Measurements from ENCODE around the gene TRIM10. TPM values are rescaled to one million over a fixed set of nuclear protein-coding genes. Genes with fewer than 3 reads are reported as not detected.

Gene TRIM10
- total RNA-seq, 4 donors from 2014 or later = 0.76 to 1.6 (median 1.1) TPM

GRCh38 chr6:30158475-30159040 lies 2.5 kb downstream of the TRIM10 start:
- H3K4me3 ChIP-seq = no peak overlapping the region
- no peaks in the 10 kb centered on the region for H3K9me3 ChIP-seq
- DNase-seq (ENCODE audit: low spot score in 2 of 2) = no peak
- 70% methylated on average over 3 of the region's 3 CpGs for WGBS
- H3K36me3 ChIP-seq = no peaks in the 10 kb centered on the region
- peaks cover 3% of the 10 kb centered on the region for H3K27me3 ChIP-seq
- H3K4me1 ChIP-seq = peaks cover 8% of the 10 kb centered on the region
- no peak overlapping the region for H3K27ac ChIP-seq
- TF ChIP-seq POLR2AphosphoS5 (IDR thresholded peaks at IDR 0.05) (no peak), POLR2A (IDR thresholded peaks at IDR 0.05) (no peak), CTCF (IDR thresholded peaks at IDR 0.05) (no peak), EP300 (IDR thresholded peaks at IDR 0.05) (no peak)

GRCh38 chr6:30157999-30158398 lies 3.0 kb downstream of the TRIM10 start:
- 81% methylated on average over 2 of the region's 2 CpGs for WGBS
- Histone ChIP-seq H3K36me3 (no peaks in the 10 kb centered on the region), H3K27me3 (peaks cover 3% of the 10 kb centered on the region), H3K4me1 (peaks cover 8% of the 10 kb centered on the region), H3K4me3 (no peak overlapping the region), H3K27ac (no peak overlapping the region), H3K9me3 (no peaks in the 10 kb centered on the region)
- TF ChIP-seq EP300 (IDR thresholded peaks at IDR 0.05) = no peak
- no peak for TF ChIP-seq POLR2AphosphoS5 (IDR thresholded peaks at IDR 0.05)
- TF ChIP-seq CTCF (IDR thresholded peaks at IDR 0.05) = no peak
- no peak for TF ChIP-seq POLR2A (IDR thresholded peaks at IDR 0.05)
- DNase-seq (ENCODE audit: low spot score in 2 of 2) = no peak

GRCh38 chr6:30157581-30157980 lies 3.4 kb downstream of the TRIM10 start:
- TF ChIP-seq POLR2A (IDR thresholded peaks at IDR 0.05) (no peak), CTCF (IDR thresholded peaks at IDR 0.05) (no peak), EP300 (IDR thresholded peaks at IDR 0.05) (no peak), POLR2AphosphoS5 (IDR thresholded peaks at IDR 0.05) (no peak)
- Histone ChIP-seq H3K9me3 (no peaks in the 10 kb centered on the region), H3K27me3 (peaks cover 3% of the 10 kb centered on the region), H3K4me1 (peaks cover 8% of the 10 kb centered on the region), H3K4me3 (no peak overlapping the region), H3K27ac (no peak overlapping the region), H3K36me3 (no peaks in the 10 kb centered on the region)
- no peak for DNase-seq (ENCODE audit: low spot score in 2 of 2)

- H3K4me3 ChIP-seq = no peak overlapping the region
- H3K27ac ChIP-seq = no peak overlapping the region
- peaks cover 3% of the 10 kb centered on the region for H3K27me3 ChIP-seq
- H3K9me3 ChIP-seq = no peaks in the 10 kb centered on the region
- no peak for DNase-seq (ENCODE audit: low spot score in 2 of 2)
- TF ChIP-seq EP300 (IDR thresholded peaks at IDR 0.05) (no peak), POLR2A (IDR thresholded peaks at IDR 0.05) (no peak), POLR2AphosphoS5 (IDR thresholded peaks at IDR 0.05) (no peak), CTCF (IDR thresholded peaks at IDR 0.05) (no peak)
- peaks cover 8% of the 10 kb centered on the region for H3K4me1 ChIP-seq
- 87% methylated on average over 9 of the region's 9 CpGs for WGBS
- H3K36me3 ChIP-seq = no peaks in the 10 kb centered on the region
Observed at GRCh38 chr6:30156774-30157173, 4.2 kb downstream of the TRIM10 start.

- Histone ChIP-seq H3K27me3 (peaks cover 3% of the 10 kb centered on the region), H3K9me3 (no peaks in the 10 kb centered on the region), H3K4me1 (peaks cover 8% of the 10 kb centered on the region), H3K36me3 (no peaks in the 10 kb centered on the region), H3K4me3 (no peak overlapping the region), H3K27ac (no peak overlapping the region)
- no peak for DNase-seq (ENCODE audit: low spot score in 2 of 2)
- 9% methylated on average over 4 of the region's 4 CpGs for WGBS
- no peak for TF ChIP-seq CTCF (IDR thresholded peaks at IDR 0.05)
- no peak for TF ChIP-seq EP300 (IDR thresholded peaks at IDR 0.05)
- no peak for TF ChIP-seq POLR2A (IDR thresholded peaks at IDR 0.05)
- TF ChIP-seq POLR2AphosphoS5 (IDR thresholded peaks at IDR 0.05) = no peak
Observed at GRCh38 chr6:30156262-30156599, 4.8 kb downstream of the TRIM10 start.

Data from suprapubic skin (tissue), 4 donors.